Measurements from ENCODE around the gene PRR14. TPM values are rescaled to one million over a fixed set of nuclear protein-coding genes. Genes with fewer than 3 reads are reported as not detected.
A peak's percentile ranks its signal among the peaks of the same experiment; 100 is the strongest.

Gene PRR14
- 100 to 1,000 TPM in 2 of 5 donors, 10 to 100 TPM in 2, 1 to 10 TPM in 1; 9.0 to 123 (median 93.9) TPM for total RNA-seq
- 10 to 100 TPM; 69.8 to 79.7 (median 79.6) TPM for polyA plus RNA-seq
- long read RNA-seq, donor 1, partial matches to known transcripts, result 0 of 3 reads
- long read RNA-seq, donor 1, other reads (novel, unspliced or antisense), result 0 of 3 reads
- long read RNA-seq, donor 2, partial matches to known transcripts, result 0 of 6 reads
- long read RNA-seq, donor 2, other reads (novel, unspliced or antisense), result 0 of 6 reads
- long read RNA-seq, donor 3, partial matches to known transcripts, result 0 of 4 reads
- long read RNA-seq, donor 3, other reads (novel, unspliced or antisense), result 0 of 4 reads
- long read RNA-seq, donor 4, result 0 reads
- long read RNA-seq, donor 5, partial matches to known transcripts, result 0 of 5 reads
- long read RNA-seq, donor 5, other reads (novel, unspliced or antisense), result 0 of 5 reads
- long read RNA-seq, donor 6, partial matches to known transcripts, result 0 of 12 reads
- long read RNA-seq, donor 6, other reads (novel, unspliced or antisense), result 0 of 12 reads
- long read RNA-seq, donor 7, partial matches to known transcripts, result 9 of 14 reads
- long read RNA-seq, donor 7, other reads (novel, unspliced or antisense), result 0 of 14 reads
- long read RNA-seq, donor 8, partial matches to known transcripts, result 0 of 6 reads
- long read RNA-seq, donor 8, other reads (novel, unspliced or antisense), result 0 of 6 reads
- long read RNA-seq, donor 9, partial matches to known transcripts, result 0 of 6 reads
- long read RNA-seq, donor 9, other reads (novel, unspliced or antisense), result 0 of 6 reads
- long read RNA-seq, donor 10, partial matches to known transcripts, result 0 of 3 reads
- long read RNA-seq, donor 10, other reads (novel, unspliced or antisense), result 0 of 3 reads

DNA sequence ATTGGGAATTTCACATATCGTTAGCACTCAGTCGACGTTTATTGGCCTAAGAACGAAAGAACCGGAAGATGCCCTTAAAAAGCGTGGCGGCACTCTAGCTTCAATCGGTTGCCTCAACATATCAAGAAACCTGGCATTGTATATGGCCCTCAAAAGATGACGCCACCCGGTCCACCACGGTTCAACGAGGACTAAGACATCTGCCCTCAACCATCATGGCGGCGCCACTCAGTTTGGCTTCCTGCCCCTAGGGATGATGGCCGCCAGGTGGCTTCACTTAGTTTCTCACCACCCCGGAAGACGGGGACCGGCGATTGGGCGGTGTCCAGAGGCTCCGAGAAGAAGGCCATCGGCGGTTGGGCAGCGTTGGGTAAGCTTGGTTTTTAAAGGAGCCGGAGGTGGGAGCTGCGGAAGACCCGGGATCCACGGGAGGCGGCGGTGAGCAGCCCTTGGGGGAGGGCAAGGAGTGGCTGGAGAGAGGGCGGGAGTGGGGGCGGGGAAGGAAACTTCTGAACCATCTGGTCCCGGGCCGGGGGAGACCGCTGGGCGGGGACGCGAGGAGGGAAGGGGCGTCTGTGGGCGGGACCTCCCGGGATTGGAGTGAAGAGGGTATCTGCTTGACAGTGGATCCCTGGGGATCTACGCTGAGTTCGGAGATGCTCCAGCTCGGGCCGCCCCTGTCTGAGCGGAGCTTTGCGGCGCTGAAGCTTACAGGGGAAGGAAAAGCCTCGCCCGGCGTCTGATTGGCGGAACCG lies at the start of gene PRR14:
Gene PRR14, plus strand, starts transcription at position 592 of the 755 bp plus-strand sequence. CDS start 686 bp downstream, outside the sequence.
- Histone ChIP-seq H3K4me1 (peaks cover 22 to 38% (median 30%) of the 10 kb centered on the region in 4 donors), H3K4me3 (peak within 1 kb of the TSS; percentile 74 to 96 (median 85)), H3K9me3 (no peaks in the 10 kb centered on the region), H3K27me3 (no peaks in the 10 kb centered on the region), H3K36me3 (peaks cover 30 to 35% (median 33%) of the 10 kb centered on the region in 4 donors), H3K27ac (peak within 1 kb of the TSS; percentile 91 to 99 (median 96))
- peak; percentile 100 for DNase-seq
- WGBS, 5 donors, result 0 to 1% (median 1%) methylated on average over 48 to 53 of the region's 53 CpGs
- TF ChIP-seq POLR2AphosphoS5 (IDR thresholded peaks at IDR 0.05) (peak in 2 of 3 donors; percentile 65 to 92), EP300 (IDR thresholded peaks at IDR 0.05) (no peak), POLR2A (IDR thresholded peaks at IDR 0.05) (peak in 1 of 4 donors; percentile 21)
- TF ChIP-seq, protein P1, sequence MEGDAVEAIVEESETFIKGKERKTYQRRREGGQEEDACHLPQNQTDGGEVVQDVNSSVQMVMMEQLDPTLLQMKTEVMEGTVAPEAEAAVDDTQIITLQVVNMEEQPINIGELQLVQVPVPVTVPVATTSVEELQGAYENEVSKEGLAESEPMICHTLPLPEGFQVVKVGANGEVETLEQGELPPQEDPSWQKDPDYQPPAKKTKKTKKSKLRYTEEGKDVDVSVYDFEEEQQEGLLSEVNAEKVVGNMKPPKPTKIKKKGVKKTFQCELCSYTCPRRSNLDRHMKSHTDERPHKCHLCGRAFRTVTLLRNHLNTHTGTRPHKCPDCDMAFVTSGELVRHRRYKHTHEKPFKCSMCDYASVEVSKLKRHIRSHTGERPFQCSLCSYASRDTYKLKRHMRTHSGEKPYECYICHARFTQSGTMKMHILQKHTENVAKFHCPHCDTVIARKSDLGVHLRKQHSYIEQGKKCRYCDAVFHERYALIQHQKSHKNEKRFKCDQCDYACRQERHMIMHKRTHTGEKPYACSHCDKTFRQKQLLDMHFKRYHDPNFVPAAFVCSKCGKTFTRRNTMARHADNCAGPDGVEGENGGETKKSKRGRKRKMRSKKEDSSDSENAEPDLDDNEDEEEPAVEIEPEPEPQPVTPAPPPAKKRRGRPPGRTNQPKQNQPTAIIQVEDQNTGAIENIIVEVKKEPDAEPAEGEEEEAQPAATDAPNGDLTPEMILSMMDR (IDR thresholded peaks at IDR 0.05), result peak in 5 of 7 experiments; percentile 10 to 56 (median 51)
- intact Hi-C loops (cut with DNase I; ENCODE audit: low total_unique reads), result loop anchor here (10.0 kb wide), 1 partner anchor 86 kb away; no protein-coding TSS in a partner anchor

DNA sequence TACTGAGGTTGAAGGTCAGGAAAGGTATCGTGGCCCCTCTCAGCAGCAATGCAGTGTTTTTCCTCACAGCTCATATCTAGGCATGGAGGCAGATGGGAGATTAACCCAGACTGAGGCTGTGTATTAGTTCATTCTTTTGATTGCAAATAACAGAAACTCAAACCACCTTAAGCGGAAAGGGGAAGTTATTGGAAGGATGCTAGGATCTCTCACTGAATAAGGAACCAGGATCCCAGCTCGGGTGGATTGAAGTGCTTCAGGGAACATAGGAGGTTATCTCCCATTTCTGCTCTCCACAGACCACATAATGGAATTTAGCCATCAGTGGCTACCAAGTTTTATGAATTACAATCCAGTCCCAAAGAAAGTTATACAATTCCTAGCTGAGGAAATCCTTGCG lies 48.8 kb upstream of the PRR14 start:
- H3K4me1 ChIP-seq, result peaks cover 0 to 10% (median 0%) of the 10 kb centered on the region in 4 donors
- H3K4me3 ChIP-seq, result no peak overlapping the region
- DNase-seq, result no peak
- TF ChIP-seq, protein P1 (IDR thresholded peaks at IDR 0.05), result no peak
- TF ChIP-seq EP300 (IDR thresholded peaks at IDR 0.05) (no peak), POLR2AphosphoS5 (IDR thresholded peaks at IDR 0.05) (no peak), POLR2A (IDR thresholded peaks at IDR 0.05) (no peak)
- WGBS, 5 donors, result 76 to 83% (median 78%) methylated on average over 4 of the region's 4 CpGs
- H3K9me3 ChIP-seq, result no peaks in the 10 kb centered on the region
- H3K27ac ChIP-seq, result peak overlapping the region in 1 of 5 donors; percentile 37
- H3K27me3 ChIP-seq, result no peaks in the 10 kb centered on the region
- H3K36me3 ChIP-seq, result peaks cover 24 to 51% (median 50%) of the 10 kb centered on the region in 4 donors
- intact Hi-C loops (cut with DNase I; ENCODE audit: low total_unique reads), result no loop called here

DNA sequence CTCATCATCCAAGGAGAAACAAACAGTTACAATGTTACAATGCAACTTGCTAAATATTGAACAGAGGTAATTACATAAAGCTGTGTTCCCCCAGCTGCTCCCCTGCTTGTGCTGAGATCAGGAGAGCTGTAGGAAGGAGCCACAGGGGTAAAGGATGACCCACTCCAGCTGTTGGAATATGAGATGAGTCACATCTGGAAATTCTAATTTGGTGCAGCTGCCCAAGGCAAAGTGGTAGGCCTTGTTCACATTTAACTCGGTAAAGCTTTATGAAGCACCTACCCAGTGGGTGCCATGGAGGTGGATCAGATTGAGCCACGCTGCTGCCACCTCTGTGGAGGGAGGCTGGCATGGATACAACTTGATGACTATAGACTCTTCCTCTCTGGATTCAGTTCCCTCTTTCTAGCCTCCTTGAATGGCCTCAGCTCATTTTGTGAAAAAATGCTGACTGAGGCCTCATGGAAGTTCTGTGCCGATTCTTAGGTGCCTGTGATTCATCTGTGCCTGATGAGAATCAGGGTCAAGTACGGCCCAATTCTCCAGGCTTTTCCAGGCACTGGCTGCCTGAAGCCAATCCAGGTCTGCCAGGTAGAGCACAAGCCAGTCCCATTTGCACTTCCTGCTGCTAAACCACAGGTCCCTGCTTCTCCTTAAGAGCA lies 48.0 kb upstream of the PRR14 start:
- Histone ChIP-seq H3K4me1 (peaks cover 0 to 16% (median 3%) of the 10 kb centered on the region in 4 donors), H3K27me3 (no peaks in the 10 kb centered on the region), H3K4me3 (no peak overlapping the region), H3K27ac (peak overlapping the region in 2 of 5 donors; percentile 20 to 37), H3K36me3 (peaks cover 30 to 59% (median 58%) of the 10 kb centered on the region in 4 donors), H3K9me3 (no peaks in the 10 kb centered on the region)
- WGBS, 5 donors, result 58 to 83% (median 68%) methylated on average over 4 of the region's 4 CpGs
- intact Hi-C loops (cut with DNase I; ENCODE audit: low total_unique reads), result no loop called here
- TF ChIP-seq EP300 (IDR thresholded peaks at IDR 0.05), result no peak
- no peak for TF ChIP-seq POLR2AphosphoS5 (IDR thresholded peaks at IDR 0.05)
- TF ChIP-seq, protein P1 (IDR thresholded peaks at IDR 0.05), result no peak
- no peak for TF ChIP-seq POLR2A (IDR thresholded peaks at IDR 0.05)
- DNase-seq, result peak in 1 of 2 donors; percentile 22
